Activated T-cell treated with anti-CD3 and anti-CD28 coated beads, Interleukin-2, amount 50 U/mL, for 4 hours (primary cell): Measurements from ENCODE around the gene SYT5. TPM values are rescaled to one million over a fixed set of nuclear protein-coding genes. Genes with fewer than 3 reads are reported as not detected.
"Not testable (repeated sequence)": the region's sequence is repeated elsewhere in the genome, so short reads cannot be mapped to it uniquely, and the experiment has no call there.

Experiments used
- ATAC-seq, 2 donors: fragments of 200-7000 bp; cut with Tn5 transposase; one replicate each; pipeline ENCODE4 v1.10.0; 2021
- DNase-seq: peaks from one replicate; pipeline ENCODE4 v3.0.0-alpha.2; 2020
- H3K27me3 Mint-ChIP-seq: one replicate; pipeline ENCODE4 v1.8.0; 2021; ENCODE audit warnings: low read depth, mixed read lengths
- H3K36me3 Mint-ChIP-seq: one replicate; pipeline ENCODE4 v1.8.0; 2022; ENCODE audit warnings: mixed read lengths; ENCODE audit not compliant: insufficient read depth
- H3K4me1 Mint-ChIP-seq: one replicate; pipeline ENCODE4 v1.8.0; 2021; ENCODE audit warnings: low read depth, mixed read lengths
- H3K4me3 Mint-ChIP-seq: one replicate; pipeline ENCODE4 v1.8.0; 2021; ENCODE audit warnings: mild to moderate bottlenecking, moderate library complexity, mixed read lengths
- H3K9me3 Mint-ChIP-seq: one replicate; pipeline ENCODE4 v1.8.0; 2021; ENCODE audit warnings: mixed read lengths
- total RNA-seq, 3 donors: library from RNA; stranded (reverse); gene quantifications; one replicate each; pipeline ENCODE4 v1.2.1, GENCODE V29; 2021

Gene SYT5
- total RNA-seq = not detected

- DNase-seq (peak; percentile 54), ATAC-seq (peak; percentile 58 to 66)
- H3K36me3 Mint-ChIP-seq = no peaks in the 10 kb centered on the region
- peaks cover 70% of the 10 kb centered on the region for H3K27me3 Mint-ChIP-seq
- H3K9me3 Mint-ChIP-seq = no peaks in the 10 kb centered on the region
- H3K4me1 Mint-ChIP-seq = peaks cover 20% of the 10 kb centered on the region
- peak within 1 kb of the TSS; percentile 73 for H3K4me3 Mint-ChIP-seq
Measured at GRCh38 chr19:55179606-55180484, at the start of gene SYT5. Gene SYT5 (minus strand): TSS chr19:55180289. CDS start chr19:55179041, 1,248 bp downstream.

DNA sequence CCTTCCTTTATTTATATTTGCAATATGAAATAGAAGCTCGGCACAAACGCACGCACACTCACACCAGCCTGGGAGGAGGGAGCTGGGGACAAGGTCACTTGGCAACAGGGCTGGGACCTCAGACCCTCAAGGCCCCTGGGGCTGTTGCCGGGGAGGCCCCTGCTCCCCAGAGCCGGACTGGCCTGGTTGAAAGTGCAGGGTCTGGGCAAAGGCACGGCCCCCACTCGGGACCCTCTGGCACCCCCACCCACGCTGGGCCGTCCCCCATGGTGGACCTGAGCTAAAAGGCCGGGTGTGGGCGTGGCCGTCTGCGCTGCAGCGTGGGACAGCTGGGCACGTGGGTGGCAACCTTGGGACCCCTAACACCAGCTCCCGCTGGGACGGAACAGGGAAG is 49.7 kb upstream of the SYT5 start:
- no peak for ATAC-seq
- no peak for DNase-seq
- Mint-ChIP-seq H3K36me3 (peaks cover 31% of the 10 kb centered on the region), H3K4me1 (peaks cover 2% of the 10 kb centered on the region), H3K9me3 (no peaks in the 10 kb centered on the region), H3K27me3 (no peaks in the 10 kb centered on the region), H3K4me3 (no peak overlapping the region)

GRCh38 chr19:55229145-55229788 is 49.2 kb upstream of the SYT5 start:
- DNase-seq = no peak
- Mint-ChIP-seq H3K4me3 (no peak overlapping the region), H3K36me3 (peaks cover 26% of the 10 kb centered on the region), H3K27me3 (no peaks in the 10 kb centered on the region), H3K9me3 (no peaks in the 10 kb centered on the region), H3K4me1 (peaks cover 2% of the 10 kb centered on the region)
- ATAC-seq = no peak

GRCh38 chr19:55228403-55229031 is 48.4 kb upstream of the SYT5 start, which contains the start of gene TMEM86B:
Gene TMEM86B (minus strand): TSS chr19:55228763. CDS start chr19:55228741, 22 bp downstream.
- Mint-ChIP-seq H3K9me3 (no peaks in the 10 kb centered on the region), H3K36me3 (peaks cover 23% of the 10 kb centered on the region), H3K4me1 (peaks cover 2% of the 10 kb centered on the region), H3K27me3 (no peaks in the 10 kb centered on the region), H3K4me3 (no peak within 1 kb of the TSS)
- DNase-seq = no peak
- ATAC-seq = no peak

GRCh38 chr19:55228015-55228391 is 47.9 kb upstream of the SYT5 start:
- no peak for DNase-seq
- ATAC-seq = no peak
- H3K9me3 Mint-ChIP-seq = no peaks in the 10 kb centered on the region

GRCh38 chr19:55227241-55228014 is 47.3 kb upstream of the SYT5 start:
- no peak for ATAC-seq
- Mint-ChIP-seq H3K4me1 (peaks cover 2% of the 10 kb centered on the region), H3K9me3 (no peaks in the 10 kb centered on the region), H3K4me3 (no peak overlapping the region), H3K36me3 (peaks cover 14% of the 10 kb centered on the region), H3K27me3 (no peaks in the 10 kb centered on the region)
- no peak for DNase-seq

More at GRCh38 chr19:55228015-55228391, 47.9 kb upstream of the SYT5 start:
- no peak overlapping the region for H3K4me3 Mint-ChIP-seq
- peaks cover 2% of the 10 kb centered on the region for H3K4me1 Mint-ChIP-seq
- no peaks in the 10 kb centered on the region for H3K27me3 Mint-ChIP-seq
- peaks cover 18% of the 10 kb centered on the region for H3K36me3 Mint-ChIP-seq

- no peak for ATAC-seq
- peaks cover 2% of the 10 kb centered on the region for H3K4me1 Mint-ChIP-seq
- H3K27me3 Mint-ChIP-seq = no peaks in the 10 kb centered on the region
- DNase-seq = no peak
- no peaks in the 10 kb centered on the region for H3K9me3 Mint-ChIP-seq
- H3K4me3 Mint-ChIP-seq = no peak overlapping the region
- peaks cover 10% of the 10 kb centered on the region for H3K36me3 Mint-ChIP-seq
Measured at GRCh38 chr19:55226788-55227187, 46.7 kb upstream of the SYT5 start.

- peaks cover 3% of the 10 kb centered on the region for H3K9me3 Mint-ChIP-seq
- no peak for ATAC-seq
- peaks cover 2% of the 10 kb centered on the region for H3K4me1 Mint-ChIP-seq
- H3K36me3 Mint-ChIP-seq = peaks cover 13% of the 10 kb centered on the region
- no peak for DNase-seq
- H3K4me3 Mint-ChIP-seq = no peak overlapping the region
- H3K27me3 Mint-ChIP-seq = no peaks in the 10 kb centered on the region
Measured at GRCh38 chr19:55226273-55226672, 46.2 kb upstream of the SYT5 start.

DNA sequence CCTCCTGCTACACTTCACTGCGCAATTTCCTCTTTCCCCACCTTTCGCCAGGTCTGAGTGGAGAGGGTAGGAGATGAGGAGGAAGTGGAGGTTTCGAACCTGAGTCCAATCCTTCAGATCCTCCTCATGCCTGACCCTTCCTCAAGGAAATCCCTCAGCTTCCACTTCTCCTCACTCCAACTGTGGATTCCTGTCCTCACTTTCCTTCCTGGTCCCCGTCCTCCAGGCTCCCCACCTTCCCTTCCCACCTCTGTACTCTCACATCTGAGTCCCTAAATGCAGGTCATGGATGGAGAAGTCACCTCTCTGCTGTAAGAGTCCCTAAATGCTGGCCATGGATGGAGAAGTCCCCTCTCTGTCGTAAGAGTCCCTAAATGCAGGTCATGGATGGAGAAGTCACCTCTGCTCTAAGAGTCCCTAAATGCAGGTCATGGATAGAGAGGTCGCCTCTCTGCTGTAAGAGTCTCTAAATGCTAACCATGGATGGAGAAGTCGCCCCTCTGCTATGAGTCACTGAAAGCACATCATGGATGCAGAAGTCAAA is 45.4 kb upstream of the SYT5 start:
- ATAC-seq = no peak

DNA sequence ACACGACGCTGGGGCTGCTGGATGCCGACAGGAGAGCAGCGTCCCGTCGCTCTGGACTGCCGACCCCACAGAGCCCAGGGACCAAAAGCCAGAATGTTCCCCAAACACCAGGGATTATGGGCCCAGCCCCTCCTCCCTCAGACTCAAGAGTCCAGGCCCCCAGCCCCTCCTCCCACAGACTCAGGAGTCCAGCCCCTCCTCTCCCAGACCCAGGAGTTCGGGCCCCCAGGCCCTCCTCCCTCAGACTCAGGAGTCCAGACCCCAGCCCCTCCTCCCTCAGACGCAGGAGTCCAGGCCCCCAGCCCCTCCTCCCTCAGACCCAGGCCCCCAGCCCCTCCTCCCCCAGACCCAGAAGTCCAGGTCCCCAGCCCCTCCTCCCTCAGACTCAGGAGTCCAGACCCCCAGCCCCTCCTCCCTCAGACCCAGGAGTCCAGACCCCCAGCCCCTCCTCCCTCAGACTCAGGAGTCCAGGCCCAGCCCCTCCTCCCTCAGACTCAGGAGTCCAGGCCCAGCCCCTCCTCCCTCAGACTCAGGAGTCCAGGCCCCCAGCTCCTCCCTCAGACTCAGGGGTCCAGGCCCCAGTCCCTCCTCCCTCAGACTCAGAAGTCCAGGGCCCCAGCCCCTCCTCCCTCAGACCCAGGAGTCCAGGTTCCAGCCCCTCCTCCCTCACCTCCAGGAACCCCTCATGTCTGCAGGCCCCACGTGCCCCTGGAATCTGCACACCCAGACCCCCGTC is 44.8 kb upstream of the SYT5 start:
- not testable (repeated sequence) for H3K4me1 Mint-ChIP-seq, ATAC-seq, H3K27me3 Mint-ChIP-seq, H3K4me3 Mint-ChIP-seq, DNase-seq
- Mint-ChIP-seq H3K36me3 (peaks cover 18% of the 10 kb centered on the region), H3K9me3 (peaks cover 12% of the 10 kb centered on the region)

More for the DNA sequence above, 45.4 kb upstream of the SYT5 start:
- no peak for DNase-seq
- H3K36me3 Mint-ChIP-seq = peaks cover 15% of the 10 kb centered on the region
- peaks cover 9% of the 10 kb centered on the region for H3K9me3 Mint-ChIP-seq
- no peak overlapping the region for H3K4me3 Mint-ChIP-seq
- H3K27me3 Mint-ChIP-seq = no peaks in the 10 kb centered on the region
- H3K4me1 Mint-ChIP-seq = peaks cover 2% of the 10 kb centered on the region

DNA sequence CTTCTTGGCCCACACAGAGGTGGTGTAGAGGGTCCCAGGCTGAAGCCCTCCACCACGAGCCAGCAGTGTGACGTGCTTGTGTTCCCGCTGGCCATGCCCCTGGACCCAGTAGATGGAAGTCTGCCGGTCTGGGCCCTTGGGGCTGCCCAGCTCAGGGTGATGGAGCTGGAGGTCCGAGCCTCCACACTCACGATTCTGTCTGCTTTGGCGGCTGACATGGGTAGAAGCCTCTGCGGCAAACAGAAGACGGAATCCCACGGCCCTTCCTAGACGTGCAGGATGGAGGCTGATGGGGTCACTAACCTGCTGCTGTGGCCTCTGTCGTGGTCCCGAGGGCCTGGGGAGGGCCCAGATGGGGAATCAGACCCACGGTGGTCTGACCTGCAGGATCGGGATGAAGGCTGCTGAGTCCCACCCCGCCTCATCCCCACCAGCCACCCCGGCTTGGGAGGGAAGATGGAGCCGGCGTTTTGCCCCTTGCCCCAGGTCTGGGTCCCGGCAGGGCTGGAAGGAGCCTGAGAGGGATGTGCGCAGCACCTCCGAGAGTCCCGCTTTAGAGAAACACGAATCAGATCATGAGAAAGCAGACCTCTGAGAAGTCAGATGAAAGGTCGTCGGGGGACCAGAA is 44.1 kb upstream of the SYT5 start:
- ATAC-seq = no peak
- Mint-ChIP-seq H3K4me1 (peaks cover 2% of the 10 kb centered on the region), H3K9me3 (peaks cover 12% of the 10 kb centered on the region), H3K4me3 (no peak overlapping the region), H3K36me3 (peaks cover 18% of the 10 kb centered on the region), H3K27me3 (no peaks in the 10 kb centered on the region)
- DNase-seq = no peak

GRCh38 chr19:55223291-55224037 is 43.4 kb upstream of the SYT5 start:
- ATAC-seq = no peak
- H3K36me3 Mint-ChIP-seq = peaks cover 18% of the 10 kb centered on the region
- H3K9me3 Mint-ChIP-seq = peaks cover 12% of the 10 kb centered on the region

More at GRCh38 chr19:55223291-55224037, 43.4 kb upstream of the SYT5 start:
- H3K4me1 Mint-ChIP-seq = peaks cover 2% of the 10 kb centered on the region
- H3K4me3 Mint-ChIP-seq = no peak overlapping the region
- no peak for DNase-seq
- no peaks in the 10 kb centered on the region for H3K27me3 Mint-ChIP-seq
